Skeletal muscle satellite cell (primary cell): ENCODE measurements around the gene FBXO41.
"Not testable (repeated sequence)": the region's sequence is repeated elsewhere in the genome, so short reads cannot be mapped to it uniquely, and the experiment has no call there.

Experiments used
- H3K27me3 ChIP-seq: 2 replicates; pipeline ENCODE4 v1.7.0; 2013; ENCODE audit warnings: low read length; ENCODE audit not compliant: control insufficient read depth, insufficient read depth
- H3K36me3 ChIP-seq: 2 replicates; pipeline ENCODE4 v1.7.0; 2013; ENCODE audit warnings: mild to moderate bottlenecking, control low read depth, low read length; ENCODE audit not compliant: insufficient read depth
- H3K4me1 ChIP-seq: 2 replicates; pipeline ENCODE4 v1.7.0; 2013; ENCODE audit warnings: low read length; ENCODE audit not compliant: control insufficient read depth, insufficient read depth
- H3K4me2 ChIP-seq: 2 replicates; pipeline ENCODE4 v1.7.0; 2013; ENCODE audit warnings: mild to moderate bottlenecking, low read length
- H3K4me3 ChIP-seq: 2 replicates; pipeline ENCODE4 v1.7.0; 2013; ENCODE audit warnings: low read length
- H3K9ac ChIP-seq: 2 replicates; pipeline ENCODE4 v1.7.0; 2013; ENCODE audit warnings: mild to moderate bottlenecking, low read depth, low read length, moderate library complexity
- H3K9me3 ChIP-seq: replicated peaks from 2 replicates; pipeline ENCODE4 v1.7.0; 2013; ENCODE audit warnings: mild to moderate bottlenecking, control low read depth, low read length

FBXO41 gene

DNA sequence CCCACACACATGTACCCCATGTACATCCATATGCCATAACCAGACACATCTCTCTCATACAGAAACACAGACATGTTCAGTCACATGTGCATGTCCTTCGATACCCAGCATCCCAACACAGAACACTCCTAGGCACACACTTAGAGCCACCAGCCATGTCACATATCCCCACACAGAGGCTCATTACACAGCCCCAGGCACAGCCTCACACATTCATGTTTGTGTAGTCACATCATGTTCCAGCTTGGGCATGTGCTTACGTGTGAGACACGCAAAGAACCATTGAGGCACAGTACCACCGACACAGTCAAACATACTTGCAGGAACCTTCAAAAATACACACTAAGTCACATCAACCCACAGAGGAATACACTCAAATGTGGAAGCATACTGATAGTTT is 17.3 kb downstream of the FBXO41 start:
- Histone ChIP-seq H3K9ac (no peak overlapping the region), H3K9me3 (no peaks in the 10 kb centered on the region), H3K4me3 (no peak overlapping the region), H3K36me3 (no peaks in the 10 kb centered on the region), H3K4me1 (peaks cover 18% of the 10 kb centered on the region), H3K27me3 (peaks cover 42% of the 10 kb centered on the region), H3K4me2 (peak overlapping the region; percentile 49)

DNA sequence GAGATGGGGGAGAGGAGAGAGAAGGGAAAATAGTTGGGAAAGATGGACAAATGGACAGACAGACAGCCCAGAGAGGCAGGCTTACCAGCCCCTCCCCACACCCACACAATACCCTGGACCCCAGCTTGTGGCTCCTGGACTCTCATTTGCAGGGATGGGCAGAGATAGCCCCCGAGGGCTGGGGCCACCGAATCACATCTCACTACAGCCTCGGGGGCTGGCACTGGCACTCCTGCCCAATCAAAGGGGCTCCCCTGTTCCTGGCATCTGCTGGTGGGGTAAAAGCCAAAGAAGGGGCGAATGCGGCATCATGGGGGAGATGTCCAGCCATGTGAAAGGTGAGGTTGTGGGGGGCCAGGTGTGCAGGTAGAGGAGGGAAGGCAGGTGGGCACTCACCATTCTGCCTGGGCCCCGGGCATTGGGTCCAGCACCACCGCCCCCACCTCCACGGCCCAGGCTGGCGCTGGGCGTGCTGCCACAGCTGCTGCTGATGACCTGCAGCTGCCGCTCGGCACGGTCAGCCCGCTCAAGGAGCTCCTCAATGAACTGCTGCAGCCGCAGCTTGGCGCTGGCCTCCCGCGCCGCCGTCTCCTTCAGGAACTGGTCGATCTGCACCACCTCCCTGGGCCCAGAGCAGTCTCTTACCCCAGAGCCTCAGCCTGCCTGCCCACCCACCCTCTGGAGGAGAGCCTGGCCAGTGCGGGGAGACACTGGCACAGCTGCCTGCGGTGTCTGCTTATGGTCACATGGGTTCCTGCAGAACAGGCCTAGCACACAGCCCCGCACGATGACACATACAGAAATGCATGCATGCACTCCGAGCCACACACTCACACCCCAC is 18.0 kb downstream of the FBXO41 start:
- H3K4me1 ChIP-seq: peaks cover 18% of the 10 kb centered on the region
- H3K27me3 ChIP-seq: peaks cover 42% of the 10 kb centered on the region
- H3K4me2 ChIP-seq: peak overlapping the region; percentile 49
- no peak overlapping the region for H3K4me3 ChIP-seq
- H3K9me3 ChIP-seq: no peaks in the 10 kb centered on the region
- H3K36me3 ChIP-seq: no peaks in the 10 kb centered on the region
- no peak overlapping the region for H3K9ac ChIP-seq

DNA sequence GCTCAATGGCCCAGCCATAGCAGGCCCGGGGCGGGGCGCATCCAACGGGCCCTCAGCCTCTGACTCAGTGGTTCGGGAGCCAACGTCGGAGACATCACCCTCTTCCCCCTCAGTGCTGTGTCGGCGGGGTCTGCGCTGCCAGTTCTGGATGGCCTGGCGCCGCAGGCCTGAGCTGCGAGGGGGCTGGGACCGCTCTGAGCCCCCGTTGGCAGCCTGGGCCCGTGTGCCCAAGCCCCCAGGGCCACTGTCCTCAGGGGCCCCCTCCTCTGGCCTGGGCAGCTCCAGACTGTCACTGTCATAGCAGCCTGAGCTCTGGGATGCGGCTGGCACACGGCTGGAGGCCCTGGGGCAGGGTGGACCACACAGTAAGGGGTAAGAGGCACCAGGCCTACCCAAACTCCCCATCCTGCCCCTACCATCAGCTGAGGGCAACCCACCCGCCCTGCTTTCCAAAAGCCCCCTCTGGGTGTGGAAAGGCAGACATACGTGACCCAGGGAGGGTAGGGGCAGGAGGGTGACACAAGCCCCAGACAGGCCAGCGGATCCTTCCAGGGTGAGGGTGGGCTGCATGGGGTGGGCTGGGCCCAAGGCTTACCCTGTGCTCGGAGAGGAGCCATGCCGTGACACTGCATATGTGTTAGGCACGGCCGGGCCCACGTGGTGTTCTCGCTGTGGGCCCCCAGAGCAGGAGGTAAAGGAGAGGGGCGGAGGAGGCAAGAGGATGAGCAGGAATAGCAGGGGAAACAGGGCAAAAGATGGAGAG is 18.8 kb downstream of the FBXO41 start:
- Histone ChIP-seq H3K9ac (no peak overlapping the region), H3K27me3 (peaks cover 37% of the 10 kb centered on the region), H3K4me1 (peaks cover 18% of the 10 kb centered on the region), H3K9me3 (no peaks in the 10 kb centered on the region), H3K4me2 (no peak overlapping the region), H3K4me3 (no peak overlapping the region), H3K36me3 (no peaks in the 10 kb centered on the region)

DNA sequence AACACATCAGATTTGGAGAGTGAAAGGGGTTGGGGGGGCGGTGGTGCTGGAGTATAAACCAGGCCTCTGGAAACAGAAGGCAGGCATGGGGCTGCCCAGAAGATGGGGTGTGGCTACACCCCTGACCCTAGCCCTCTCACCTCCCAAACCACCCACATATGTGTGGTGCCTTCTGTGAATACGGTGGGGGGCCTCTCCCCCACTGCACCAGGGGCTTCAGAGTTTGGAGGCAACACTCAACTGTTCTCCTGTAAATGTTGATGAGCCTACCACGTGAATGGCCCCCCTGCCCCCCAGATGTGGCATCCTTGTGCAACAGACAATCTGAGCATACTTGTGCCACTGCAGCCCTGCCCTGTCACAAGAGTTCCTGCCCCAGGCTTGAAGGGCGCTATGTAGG is 19.5 kb downstream of the FBXO41 start:
- H3K36me3 ChIP-seq: no peaks in the 10 kb centered on the region
- H3K4me3 ChIP-seq: no peak overlapping the region
- H3K4me1 ChIP-seq: peaks cover 18% of the 10 kb centered on the region
- H3K27me3 ChIP-seq: peaks cover 31% of the 10 kb centered on the region
- no peaks in the 10 kb centered on the region for H3K9me3 ChIP-seq
- no peak overlapping the region for H3K9ac ChIP-seq
- no peak overlapping the region for H3K4me2 ChIP-seq

DNA sequence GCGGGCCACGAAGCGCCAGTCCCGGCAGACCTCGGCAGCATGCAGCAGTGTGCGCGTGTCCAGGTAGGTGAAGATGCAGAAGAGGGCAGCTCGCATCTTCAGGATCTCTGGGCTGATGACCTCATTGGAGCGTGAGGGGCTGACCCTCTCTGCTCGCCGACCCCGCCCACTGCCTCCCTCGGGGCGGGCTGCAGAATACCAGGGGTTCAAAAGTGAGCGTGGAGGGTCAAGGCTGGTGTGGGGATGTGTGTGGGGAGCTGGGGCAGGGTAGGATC is 20.0 kb downstream of the FBXO41 start:
- H3K9ac ChIP-seq: no peak overlapping the region
- H3K36me3 ChIP-seq: no peaks in the 10 kb centered on the region
- no peaks in the 10 kb centered on the region for H3K9me3 ChIP-seq
- H3K4me3 ChIP-seq: no peak overlapping the region
- peaks cover 25% of the 10 kb centered on the region for H3K27me3 ChIP-seq
- no peak overlapping the region for H3K4me2 ChIP-seq
- peaks cover 16% of the 10 kb centered on the region for H3K4me1 ChIP-seq

DNA sequence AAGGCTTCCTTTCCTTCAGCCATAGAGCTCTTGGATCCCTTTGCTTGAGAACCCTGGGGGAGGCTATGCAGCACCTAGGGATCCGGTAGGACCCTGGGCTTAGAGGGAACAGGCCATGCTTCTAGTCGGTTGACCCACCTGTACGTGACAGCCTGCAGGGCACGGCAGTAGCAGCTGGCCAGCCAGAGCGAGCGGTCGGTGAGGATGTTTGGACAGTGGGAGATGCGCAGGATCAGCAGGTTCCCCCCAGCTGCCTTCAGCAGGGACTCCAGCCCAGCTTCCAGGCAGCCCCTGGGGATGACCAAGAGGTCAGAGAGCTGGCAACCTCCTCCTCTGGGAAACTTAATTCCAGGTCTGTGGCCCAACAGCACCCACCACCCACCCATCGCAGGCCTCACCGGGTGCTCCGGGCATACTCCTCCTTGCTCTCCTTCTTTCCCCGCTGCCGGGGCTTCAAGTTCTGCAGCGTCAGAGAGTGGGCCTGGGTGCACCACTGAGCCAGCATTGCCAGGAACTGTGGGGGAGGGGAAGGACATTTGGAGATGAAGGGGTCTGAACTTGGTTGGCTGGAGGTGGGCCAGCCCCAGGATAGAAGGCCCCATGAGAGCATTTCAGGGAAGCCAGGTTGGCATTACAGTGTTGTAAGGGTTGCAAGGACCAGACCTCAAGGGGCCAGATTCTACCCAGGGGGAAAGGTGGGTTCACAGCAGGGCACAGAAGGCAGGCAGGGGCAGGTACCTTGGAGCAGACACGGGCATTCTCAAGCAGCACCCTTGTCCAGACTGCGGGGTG is 20.5 kb downstream of the FBXO41 start:
- no peaks in the 10 kb centered on the region for H3K36me3 ChIP-seq
- H3K27me3 ChIP-seq: peaks cover 20% of the 10 kb centered on the region
- no peak overlapping the region for H3K9ac ChIP-seq
- H3K4me3 ChIP-seq: no peak overlapping the region
- H3K4me2 ChIP-seq: no peak overlapping the region
- H3K9me3 ChIP-seq: no peaks in the 10 kb centered on the region
- H3K4me1 ChIP-seq: peaks cover 11% of the 10 kb centered on the region

DNA sequence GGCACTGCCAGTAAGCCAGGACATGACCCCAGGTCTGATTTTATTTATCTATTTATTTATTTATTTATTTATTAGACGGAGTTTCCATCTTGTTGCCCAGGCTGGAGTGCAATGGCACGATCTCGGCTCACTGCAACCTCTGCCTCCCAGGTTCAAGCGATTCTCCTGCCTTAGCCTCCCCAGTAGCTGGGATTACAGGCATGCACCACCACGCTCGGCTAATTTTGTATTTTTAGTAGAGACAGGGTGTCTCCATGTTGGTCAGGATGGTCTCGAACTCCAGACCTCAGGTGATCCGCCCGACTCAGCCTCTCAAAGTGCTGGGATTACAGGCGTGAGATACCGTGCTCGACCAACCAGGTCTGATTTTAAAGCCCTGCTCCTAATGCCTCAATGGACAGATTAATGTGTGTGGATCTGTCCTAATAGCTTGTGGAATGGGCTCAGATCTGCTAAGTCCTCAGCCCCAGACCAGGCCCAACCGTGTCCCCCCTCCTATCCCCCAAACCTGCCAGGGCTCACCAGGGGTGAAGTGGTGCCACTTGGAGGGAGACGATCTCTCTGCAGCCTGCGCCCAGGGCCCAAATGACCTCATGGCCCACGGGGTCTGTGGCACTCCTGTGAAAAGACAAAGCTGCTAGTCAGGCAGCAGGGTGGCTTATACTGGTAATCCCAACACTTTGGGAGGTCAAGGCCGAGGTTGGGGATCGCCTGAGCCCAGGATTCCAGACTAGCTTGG is 21.4 kb downstream of the FBXO41 start:
- H3K4me1 ChIP-seq, H3K4me2 ChIP-seq, H3K9ac ChIP-seq, H3K36me3 ChIP-seq, H3K4me3 ChIP-seq, H3K9me3 ChIP-seq: not testable (repeated sequence)
- peaks cover 11% of the 10 kb centered on the region for H3K27me3 ChIP-seq

DNA sequence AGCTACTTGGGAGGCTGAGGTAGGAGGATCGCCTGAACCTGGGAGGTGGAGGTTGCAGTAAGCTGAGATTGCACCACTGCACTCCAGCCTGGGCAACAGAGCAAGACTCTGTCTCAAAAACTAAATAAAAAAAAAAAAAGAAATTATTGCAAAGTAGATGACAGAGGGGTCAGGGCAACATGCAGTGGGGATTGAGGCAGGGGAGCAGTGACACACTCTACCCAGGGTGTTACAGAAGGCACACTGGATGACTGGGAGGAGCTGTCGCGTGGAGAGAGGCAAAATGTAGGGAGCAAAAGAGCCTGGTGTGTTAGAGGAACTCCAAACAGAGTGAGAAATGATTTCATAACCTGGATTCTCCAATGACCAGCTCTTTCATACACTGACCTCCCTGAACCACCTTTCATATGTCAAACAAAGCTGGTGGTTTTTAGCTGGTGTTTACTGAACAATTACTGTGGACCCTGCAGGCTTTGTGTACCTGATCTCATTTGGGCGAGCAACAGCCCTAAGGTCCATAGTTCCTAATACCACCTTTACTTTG is 22.1 kb downstream of the FBXO41 start:
- Histone ChIP-seq H3K4me3 (no peak overlapping the region), H3K36me3 (no peaks in the 10 kb centered on the region), H3K27me3 (peaks cover 4% of the 10 kb centered on the region), H3K9me3 (no peaks in the 10 kb centered on the region), H3K4me1 (peaks cover 9% of the 10 kb centered on the region), H3K4me2 (no peak overlapping the region), H3K9ac (no peak overlapping the region)

DNA sequence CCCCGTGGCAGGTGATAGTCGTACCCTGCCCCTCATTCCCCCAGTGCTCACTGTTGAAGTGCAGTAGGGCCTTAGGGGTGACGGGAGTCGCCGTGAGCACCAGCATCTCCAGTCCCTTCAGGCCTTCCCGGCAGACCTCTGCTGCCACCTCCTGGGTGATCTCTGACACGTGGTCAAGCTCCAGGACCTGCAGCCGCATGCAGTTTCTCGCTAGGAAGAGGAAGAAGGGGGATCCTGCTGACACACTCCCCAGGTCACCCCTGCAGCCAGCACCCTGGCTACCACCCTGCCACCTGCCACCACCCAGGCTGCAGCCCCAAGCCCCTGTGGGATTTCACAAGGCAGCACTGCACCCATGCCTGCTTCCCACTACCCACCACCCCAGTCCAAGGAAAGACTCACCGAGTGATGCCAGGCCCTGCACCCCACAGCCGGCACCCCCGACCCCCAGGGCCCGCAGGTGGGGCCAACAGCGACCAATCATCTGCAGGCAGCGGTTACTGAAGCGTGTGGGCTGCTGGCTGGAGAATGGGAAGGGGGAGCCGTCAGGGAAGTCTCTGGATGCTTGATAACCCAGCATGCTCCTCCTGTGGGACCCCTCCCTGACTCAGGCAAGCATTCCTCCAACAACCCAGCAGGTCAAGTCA is 23.8 kb downstream of the FBXO41 start:
- Histone ChIP-seq H3K9me3 (no peaks in the 10 kb centered on the region), H3K4me2 (no peak overlapping the region), H3K4me1 (no peaks in the 10 kb centered on the region), H3K27me3 (no peaks in the 10 kb centered on the region), H3K9ac (no peak overlapping the region), H3K36me3 (no peaks in the 10 kb centered on the region), H3K4me3 (no peak overlapping the region)

DNA sequence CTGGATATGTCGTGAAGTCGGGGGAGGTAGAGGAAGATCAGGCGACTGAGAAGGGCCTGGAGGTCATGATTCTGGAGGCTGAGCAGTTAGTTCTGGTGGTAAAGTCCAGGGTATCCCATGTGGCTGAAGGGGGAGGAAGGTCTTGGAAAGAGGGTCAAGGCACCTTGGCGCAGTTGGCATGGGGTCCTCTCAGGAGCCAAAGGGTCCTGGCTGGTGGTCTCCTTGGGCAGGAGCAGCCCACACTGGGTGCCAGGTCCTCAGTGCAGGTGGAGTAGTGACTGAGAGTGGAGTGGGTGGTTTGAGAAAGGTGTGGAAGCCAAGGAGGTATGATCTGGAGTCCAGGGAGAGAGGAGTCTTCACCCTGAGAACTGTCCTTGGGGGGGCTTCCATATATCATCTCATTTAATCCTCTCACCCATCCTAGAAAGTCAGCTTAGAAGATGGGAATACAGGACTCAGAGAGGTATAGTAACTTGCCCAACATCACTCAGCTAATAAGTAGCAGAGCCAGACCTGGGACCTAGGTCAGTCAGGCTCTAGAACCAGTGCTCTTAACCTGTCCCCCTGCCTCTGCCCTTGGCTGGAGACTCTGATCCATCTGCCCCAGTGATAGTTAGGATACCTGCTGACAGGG is 24.5 kb downstream of the FBXO41 start:
- Histone ChIP-seq H3K9ac (no peak overlapping the region), H3K27me3 (no peaks in the 10 kb centered on the region), H3K4me3 (no peak overlapping the region), H3K36me3 (peaks cover 2% of the 10 kb centered on the region), H3K9me3 (no peaks in the 10 kb centered on the region), H3K4me1 (no peaks in the 10 kb centered on the region), H3K4me2 (no peak overlapping the region)
